ENCODE results near the gene ARHGAP26. TPM values are rescaled to one million over a fixed set of nuclear protein-coding genes. Genes with fewer than 3 reads are reported as not detected.

The ARHGAP26 gene
- total and polyA plus RNA-seq, 7 donors: 5.4 to 25.5 (median 19.1) TPM

- peaks cover 0 to 25% (median 10%) of the 10 kb centered on the region in 4 donors for H3K4me1 ChIP-seq
- DNase-seq: no peak
- intact Hi-C loops (cut with DNase I): no loop called here
- 77% methylated on average over 1 of the region's 1 CpG for WGBS, 2 donors
- no peaks in the 10 kb centered on the region for H3K9me3 ChIP-seq
- H3K27ac ChIP-seq: no peak overlapping the region
- no peaks in the 10 kb centered on the region for H3K36me3 ChIP-seq
- TF ChIP-seq POLR2AphosphoS5 (IDR thresholded peaks at IDR 0.05): no peak
- no peaks in the 10 kb centered on the region for H3K27me3 ChIP-seq
- H3K4me3 ChIP-seq: no peak overlapping the region
These were observed 471.7 kb downstream of the ARHGAP26 start for GRCh38 chr5:143241892-143242291.

- no peak for TF ChIP-seq POLR2A (IDR thresholded peaks at IDR 0.05)
- TF ChIP-seq CTCF (IDR thresholded peaks at IDR 0.05): no peak
- no peak for TF ChIP-seq EP300 (IDR thresholded peaks at IDR 0.05)
- no peak for TF ChIP-seq POLR2AphosphoS5 (IDR thresholded peaks at IDR 0.05)
- H3K27me3 ChIP-seq: no peaks in the 10 kb centered on the region
- WGBS, 2 donors: 91 to 92% methylated on average over 6 of the region's 6 CpGs
- H3K36me3 ChIP-seq: no peaks in the 10 kb centered on the region
- no peaks in the 10 kb centered on the region for H3K9me3 ChIP-seq
- no peak for DNase-seq
- H3K4me3 ChIP-seq: no peak overlapping the region
- intact Hi-C loops (cut with DNase I): no loop called here
- peaks cover 0 to 25% (median 10%) of the 10 kb centered on the region in 4 donors for H3K4me1 ChIP-seq
- H3K27ac ChIP-seq: peak overlapping the region in 3 of 4 donors; percentile 73 to 89 (median 75)
These were observed 472.9 kb downstream of the ARHGAP26 start for GRCh38 chr5:143243103-143243502.

- DNase-seq: peak; percentile 86
- Histone ChIP-seq H3K4me3 (peak overlapping the region in 3 of 4 donors; percentile 24 to 37 (median 25)), H3K27ac (peak overlapping the region; percentile 73 to 89 (median 75)), H3K4me1 (peaks cover 0 to 28% (median 10%) of the 10 kb centered on the region in 4 donors), H3K27me3 (no peaks in the 10 kb centered on the region), H3K9me3 (no peaks in the 10 kb centered on the region), H3K36me3 (no peaks in the 10 kb centered on the region)
- peak in 3 of 4 donors; percentile 53 to 68 (median 55) for TF ChIP-seq POLR2AphosphoS5 (IDR thresholded peaks at IDR 0.05)
- TF ChIP-seq EP300 (IDR thresholded peaks at IDR 0.05): peak in 1 of 4 donors; percentile 2
- no peak for TF ChIP-seq CTCF (IDR thresholded peaks at IDR 0.05)
- TF ChIP-seq POLR2A (IDR thresholded peaks at IDR 0.05): no peak
- WGBS, 2 donors: 73 to 80% methylated on average over 16 of the region's 16 CpGs
- intact Hi-C loops (cut with DNase I): no loop called here
These were observed 474.0 kb downstream of the ARHGAP26 start for GRCh38 chr5:143244000-143244736.

GRCh38 chr5:143244990-143245389 is 474.8 kb downstream of the ARHGAP26 start:
- intact Hi-C loops (cut with DNase I): no loop called here
- Histone ChIP-seq H3K27me3 (no peaks in the 10 kb centered on the region), H3K27ac (peak overlapping the region in 3 of 4 donors; percentile 75 to 89 (median 75)), H3K36me3 (no peaks in the 10 kb centered on the region), H3K4me3 (no peak overlapping the region), H3K9me3 (no peaks in the 10 kb centered on the region), H3K4me1 (peaks cover 0 to 33% (median 10%) of the 10 kb centered on the region in 4 donors)
- 70 to 100% methylated on average over 2 of the region's 2 CpGs for WGBS, 2 donors
- TF ChIP-seq CTCF (IDR thresholded peaks at IDR 0.05) (no peak), POLR2A (IDR thresholded peaks at IDR 0.05) (no peak), EP300 (IDR thresholded peaks at IDR 0.05) (no peak), POLR2AphosphoS5 (IDR thresholded peaks at IDR 0.05) (no peak)
- no peak for DNase-seq

- TF ChIP-seq POLR2A (IDR thresholded peaks at IDR 0.05) (no peak), EP300 (IDR thresholded peaks at IDR 0.05) (no peak), CTCF (IDR thresholded peaks at IDR 0.05) (no peak), POLR2AphosphoS5 (IDR thresholded peaks at IDR 0.05) (no peak)
- intact Hi-C loops (cut with DNase I): no loop called here
- 93 to 95% methylated on average over 11 of the region's 11 CpGs for WGBS, 2 donors
- H3K4me3 ChIP-seq: no peak overlapping the region
- H3K27me3 ChIP-seq: no peaks in the 10 kb centered on the region
- H3K27ac ChIP-seq: peak overlapping the region in 1 of 4 donors; percentile 89
- no peak for DNase-seq
- no peaks in the 10 kb centered on the region for H3K9me3 ChIP-seq
- H3K4me1 ChIP-seq: peaks cover 0 to 33% (median 10%) of the 10 kb centered on the region in 4 donors
- no peaks in the 10 kb centered on the region for H3K36me3 ChIP-seq
These were observed 475.9 kb downstream of the ARHGAP26 start for GRCh38 chr5:143245929-143246561.

Data from sigmoid colon (tissue), 7 donors.